ENCODE results near the gene DENND1B. TPM values are rescaled to one million over a fixed set of nuclear protein-coding genes. Genes with fewer than 3 reads are reported as not detected.

The DENND1B gene
- total and polyA plus RNA-seq, 12 donors = 1.5 to 36.3 (median 23.1) TPM

- H3K27ac ChIP-seq = no peak overlapping the region
- H3K9me3 ChIP-seq = no peaks in the 10 kb centered on the region
- DNase-seq (no peak), ATAC-seq (no peak)
- intact Hi-C loops (cut with DNase I) = no loop called here
- no peaks in the 10 kb centered on the region for H3K27me3 ChIP-seq
- H3K4me3 ChIP-seq = no peak overlapping the region
- H3K4me1 ChIP-seq = peaks cover 0 to 13% (median 2%) of the 10 kb centered on the region in 9 donors
- no peaks in the 10 kb centered on the region for H3K36me3 ChIP-seq
- WGBS, 2 donors = 96 to 97% methylated on average over 1 of the region's 1 CpG
- no peak for TF ChIP-seq CTCF (IDR thresholded peaks at IDR 0.05)
These were observed 104.1 kb downstream of the DENND1B start for GRCh38 chr1:197671140-197671539.

GRCh38 chr1:197666769-197667285 is 108.5 kb downstream of the DENND1B start:
- 91 to 98% methylated on average over 11 of the region's 11 CpGs for WGBS, 2 donors
- Histone ChIP-seq H3K27me3 (no peaks in the 10 kb centered on the region), H3K4me1 (no peaks in the 10 kb centered on the region), H3K4me3 (no peak overlapping the region), H3K36me3 (no peaks in the 10 kb centered on the region), H3K27ac (no peak overlapping the region), H3K9me3 (no peaks in the 10 kb centered on the region)
- intact Hi-C loops (cut with DNase I) = no loop called here
- no peak for TF ChIP-seq CTCF (IDR thresholded peaks at IDR 0.05)
- ATAC-seq (no peak), DNase-seq (no peak)

- no peak for ATAC-seq
- 94% methylated on average over 1 of the region's 1 CpG for WGBS, 2 donors
- TF ChIP-seq CTCF (IDR thresholded peaks at IDR 0.05) = no peak
- intact Hi-C loops (cut with DNase I) = no loop called here
- Histone ChIP-seq H3K27me3 (no peaks in the 10 kb centered on the region), H3K36me3 (no peaks in the 10 kb centered on the region), H3K27ac (no peak overlapping the region), H3K4me1 (peaks cover 0 to 16% (median 6%) of the 10 kb centered on the region in 9 donors), H3K4me3 (no peak overlapping the region), H3K9me3 (no peaks in the 10 kb centered on the region)
- no peak for DNase-seq
These were observed 110.9 kb downstream of the DENND1B start for GRCh38 chr1:197664391-197664790.

GRCh38 chr1:197663162-197663953 is 111.9 kb downstream of the DENND1B start:
- ATAC-seq (no peak), DNase-seq (no peak)
- no peaks in the 10 kb centered on the region for H3K9me3 ChIP-seq
- no peak for TF ChIP-seq CTCF (IDR thresholded peaks at IDR 0.05)
- no peaks in the 10 kb centered on the region for H3K27me3 ChIP-seq
- WGBS, 2 donors = 66 to 67% methylated on average over 4 of the region's 4 CpGs
- no peak overlapping the region for H3K4me3 ChIP-seq
- H3K27ac ChIP-seq = no peak overlapping the region
- intact Hi-C loops (cut with DNase I) = no loop called here
- peaks cover 0 to 17% (median 7%) of the 10 kb centered on the region in 9 donors for H3K4me1 ChIP-seq
- no peaks in the 10 kb centered on the region for H3K36me3 ChIP-seq

Measured in heart right ventricle (tissue), 16 donors.